T-helper 9 cell (primary cell): ENCODE results near the gene TNFSF12.

Experiments used
- DNase-seq: peaks from one replicate; pipeline ENCODE4 v3.0.0-alpha.2; 2020

The TNFSF12 gene

GRCh38 chr17:7549401-7550055 is 670 bp downstream of the TNFSF12 start:
- DNase-seq, result peak; percentile 16

- DNase-seq, result no peak
Measured at GRCh38 chr17:7550344-7550743, 1.5 kb downstream of the TNFSF12 start.

- DNase-seq, result no peak
Measured at GRCh38 chr17:7551396-7551795, 2.5 kb downstream of the TNFSF12 start.

GRCh38 chr17:7552621-7553051 is 3.8 kb downstream of the TNFSF12 start:
- DNase-seq, result no peak

- DNase-seq, result no peak
Measured at GRCh38 chr17:7553356-7553755, 4.5 kb downstream of the TNFSF12 start.

- DNase-seq, result no peak
Measured at GRCh38 chr17:7555320-7555948, 6.6 kb downstream of the TNFSF12 start.

- no peak for DNase-seq
Measured at GRCh38 chr17:7556627-7557026, 7.8 kb downstream of the TNFSF12 start.

GRCh38 chr17:7557147-7557764 is 8.4 kb downstream of the TNFSF12 start:
- no peak for DNase-seq

- no peak for DNase-seq
Measured at GRCh38 chr17:7557775-7558543, 9.1 kb downstream of the TNFSF12 start.

- DNase-seq, result no peak
Measured at GRCh38 chr17:7558544-7559319, 9.9 kb downstream of the TNFSF12 start, which contains the start of gene TNFSF13. Gene TNFSF13 (plus strand): TSS chr17:7558750. CDS start chr17:7559040, 290 bp downstream.

- no peak for DNase-seq
Measured at GRCh38 chr17:7559320-7560171, 10.7 kb downstream of the TNFSF12 start.

- DNase-seq, result peak; percentile 33
Measured at GRCh38 chr17:7560172-7561027, 11.5 kb downstream of the TNFSF12 start.

GRCh38 chr17:7561028-7561575 is 12.2 kb downstream of the TNFSF12 start:
- DNase-seq, result peak; percentile 76

- peak; percentile 92 for DNase-seq
Measured at GRCh38 chr17:7561589-7562207, 12.8 kb downstream of the TNFSF12 start, which contains the start of gene SENP3. Gene SENP3 (plus strand): TSS chr17:7561919. CDS start chr17:7563077, 1,158 bp downstream.

GRCh38 chr17:7562208-7562605 is 13.3 kb downstream of the TNFSF12 start:
- no peak for DNase-seq

- no peak for DNase-seq
Measured at GRCh38 chr17:7563115-7563869, 14.4 kb downstream of the TNFSF12 start.

GRCh38 chr17:7569571-7569970 is 20.7 kb downstream of the TNFSF12 start:
- no peak for DNase-seq

- DNase-seq, result no peak
Measured at GRCh38 chr17:7570351-7570750, 21.5 kb downstream of the TNFSF12 start.

GRCh38 chr17:7572338-7572587 is 23.4 kb downstream of the TNFSF12 start:
- no peak for DNase-seq
